Activated naive CD4-positive, alpha-beta T cell treated with anti-CD3 and anti-CD28 coated beads, Interleukin-2, amount 50 U/mL, for 72 hours (primary cell): Measurements from ENCODE around the gene CTTN. TPM values are rescaled to one million over a fixed set of nuclear protein-coding genes. Genes with fewer than 3 reads are reported as not detected.
A peak's percentile ranks its signal among the peaks of the same experiment; 100 is the strongest.

Experiments
- ATAC-seq, 2 donors: fragments of 150-1000 bp; cut with Tn5 transposase; 2 replicates each; pipeline ENCODE4 v1.10.0; 2021; ENCODE audit warnings: mild to moderate bottlenecking in 2 of 2, moderate library complexity in 2 of 2
- DNase-seq, 2 donors: peaks; one replicate each; pipeline ENCODE4 v3.0.0; 2021 to 2022; ENCODE audit warnings: low spot score in 2 of 2
- H3K27ac Mint-ChIP-seq, 2 donors: one replicate each; pipeline ENCODE4 v1.8.0; 2022; ENCODE audit warnings: mild to moderate bottlenecking in 2 of 2, mixed read lengths in 2 of 2
- H3K36me3 Mint-ChIP-seq, 2 donors: one replicate each; pipeline ENCODE4 v1.8.0; 2022; ENCODE audit warnings: mixed read lengths in 2 of 2
- H3K9me3 Mint-ChIP-seq, 2 donors: one replicate each; pipeline ENCODE4 v1.8.0; 2022; ENCODE audit warnings: mixed read lengths in 2 of 2
- total RNA-seq, 2 donors: library from RNA; stranded (reverse); gene quantifications; one replicate each; pipeline ENCODE4 v1.2.3, GENCODE V29; 2022

The CTTN gene
- total RNA-seq, 2 donors from 2014 or later, result 9.7 to 45.1 TPM

GRCh38 chr11:70429428-70429705 is 31.0 kb downstream of the CTTN start:
- no peak overlapping the region for H3K27ac Mint-ChIP-seq
- ATAC-seq, result no peak

DNA sequence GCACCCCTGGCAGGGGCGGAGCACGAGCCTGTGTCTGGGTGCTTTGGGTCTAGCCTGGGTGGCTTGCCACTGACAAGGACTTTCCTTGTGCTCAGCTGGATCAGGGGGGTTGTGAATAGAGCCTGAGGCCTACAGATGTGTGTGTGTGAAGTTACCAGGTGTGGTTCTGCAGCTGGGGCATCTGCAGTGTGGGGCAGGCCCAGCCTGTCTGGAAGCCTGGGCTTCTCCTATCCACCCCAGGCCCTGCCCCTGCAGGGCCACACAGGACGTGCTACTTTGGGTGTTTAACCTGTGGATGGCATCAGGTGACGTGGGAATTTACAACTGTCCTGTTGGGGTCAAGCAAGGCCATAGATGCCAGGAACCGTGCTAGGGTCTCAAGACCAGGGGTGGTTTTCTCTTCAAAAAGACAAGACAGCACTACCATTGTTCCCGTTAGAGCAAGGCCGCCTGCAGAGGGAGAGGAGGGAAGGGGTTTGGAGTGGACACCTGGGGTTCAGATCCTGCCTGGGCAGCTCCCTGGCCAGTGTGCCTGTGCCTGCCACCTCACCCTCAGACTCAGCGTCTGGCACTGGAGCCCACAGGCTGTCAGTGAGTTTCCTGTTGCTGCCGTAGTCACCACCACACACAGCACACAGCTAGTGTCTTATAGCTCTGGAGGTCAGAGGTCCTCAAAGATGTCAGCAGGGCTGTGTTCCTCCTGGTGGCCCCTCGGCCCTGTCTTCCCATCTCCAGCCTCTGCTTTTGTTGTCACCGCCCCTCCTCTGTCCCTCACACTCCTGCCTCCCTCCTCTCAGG is 31.6 kb downstream of the CTTN start:
- ATAC-seq (peak in 1 of 2 donors; percentile 18), DNase-seq (no peak)
- Mint-ChIP-seq H3K27ac (peak overlapping the region in 1 of 2 donors; percentile 14), H3K9me3 (no peaks in the 10 kb centered on the region), H3K36me3 (peaks cover 6 to 10% of the 10 kb centered on the region in 2 donors)

More at GRCh38 chr11:70429428-70429705, 31.0 kb downstream of the CTTN start:
- Mint-ChIP-seq H3K9me3 (no peaks in the 10 kb centered on the region), H3K36me3 (peaks cover 6 to 10% of the 10 kb centered on the region in 2 donors)
- no peak for DNase-seq

GRCh38 chr11:70430671-70431574 is 32.6 kb downstream of the CTTN start:
- ATAC-seq (no peak), DNase-seq (no peak)
- no peaks in the 10 kb centered on the region for H3K9me3 Mint-ChIP-seq
- peaks cover under 1 to 5% of the 10 kb centered on the region in 2 donors for H3K36me3 Mint-ChIP-seq
- no peak overlapping the region for H3K27ac Mint-ChIP-seq

DNA sequence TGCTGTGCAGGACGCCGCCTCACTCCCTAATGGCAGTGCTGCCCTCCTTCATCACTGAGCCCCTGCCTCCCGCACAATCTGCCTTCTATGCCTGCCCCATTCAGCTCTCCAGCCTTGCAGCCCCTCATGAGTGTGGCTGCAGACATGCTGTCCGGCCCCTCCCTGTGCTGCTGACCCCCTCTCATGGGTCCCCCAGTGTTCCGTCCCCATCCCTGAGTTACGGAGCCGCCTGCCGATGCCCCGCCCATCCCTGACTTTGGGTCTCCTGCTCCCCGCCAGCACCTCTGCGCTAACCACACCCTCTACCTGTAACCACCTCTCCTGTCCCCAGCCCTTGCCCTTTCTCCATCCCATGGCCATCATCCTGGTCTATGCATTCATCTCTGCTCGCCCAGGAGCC is 33.3 kb downstream of the CTTN start:
- Mint-ChIP-seq H3K27ac (no peak overlapping the region), H3K36me3 (peaks cover 0 to 7% of the 10 kb centered on the region in 2 donors), H3K9me3 (no peaks in the 10 kb centered on the region)
- ATAC-seq (no peak), DNase-seq (no peak)

DNA sequence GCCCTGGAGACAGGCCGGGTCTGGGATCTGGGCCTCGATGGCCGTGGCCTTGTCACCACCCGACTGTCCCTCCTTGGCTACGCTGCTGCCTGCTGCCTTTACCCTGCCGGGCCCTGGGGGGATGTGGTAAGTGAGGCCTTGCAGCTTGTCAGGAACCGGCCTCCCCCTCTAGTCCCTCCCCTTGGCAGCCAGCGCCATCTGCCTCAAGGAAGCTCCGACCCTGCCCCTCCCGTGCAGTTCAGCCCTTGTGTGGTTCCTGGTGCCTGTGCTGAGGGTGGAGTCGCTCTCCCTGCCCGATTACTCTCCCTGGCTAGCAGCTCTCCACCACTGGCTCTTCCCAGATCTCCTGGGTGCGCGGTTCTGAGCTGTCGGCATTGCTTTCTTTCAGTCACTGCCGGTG is 33.7 kb downstream of the CTTN start:
- DNase-seq (no peak), ATAC-seq (no peak)
- H3K9me3 Mint-ChIP-seq, result no peaks in the 10 kb centered on the region

GRCh38 chr11:70432580-70432979 is 34.3 kb downstream of the CTTN start:
- Mint-ChIP-seq H3K27ac (no peak overlapping the region), H3K9me3 (no peaks in the 10 kb centered on the region), H3K36me3 (peaks cover 0 to 7% of the 10 kb centered on the region in 2 donors)
- DNase-seq (no peak), ATAC-seq (no peak)

More for the DNA sequence above, 33.7 kb downstream of the CTTN start:
- Mint-ChIP-seq H3K27ac (no peak overlapping the region), H3K36me3 (peaks cover 0 to 7% of the 10 kb centered on the region in 2 donors)

- ATAC-seq (no peak), DNase-seq (no peak)
- no peaks in the 10 kb centered on the region for H3K9me3 Mint-ChIP-seq
- no peak overlapping the region for H3K27ac Mint-ChIP-seq
- peaks cover 0 to 7% of the 10 kb centered on the region in 2 donors for H3K36me3 Mint-ChIP-seq
Observed at GRCh38 chr11:70433038-70433437, 34.7 kb downstream of the CTTN start.

DNA sequence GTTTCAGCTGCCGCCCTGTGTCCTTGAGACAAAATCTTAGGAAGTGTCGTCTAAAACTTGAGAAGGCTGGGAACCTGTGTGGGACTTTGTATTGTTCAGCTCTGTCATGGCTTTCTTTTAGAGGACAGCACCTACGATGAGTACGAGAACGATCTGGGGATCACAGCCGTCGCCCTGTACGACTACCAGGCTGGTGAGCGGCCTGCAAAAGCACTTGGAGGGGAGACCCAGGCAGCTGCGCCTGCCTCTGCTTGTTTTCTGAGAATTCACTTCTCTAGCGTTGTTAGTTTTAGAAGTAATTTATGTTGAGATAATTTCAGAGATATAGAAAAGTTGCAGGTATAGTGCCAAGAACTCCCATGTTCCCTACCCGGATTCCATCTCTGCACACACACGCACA is 35.2 kb downstream of the CTTN start:
- ATAC-seq, result no peak
- DNase-seq, result no peak
- Mint-ChIP-seq H3K36me3 (peaks cover 0 to 7% of the 10 kb centered on the region in 2 donors), H3K27ac (no peak overlapping the region), H3K9me3 (no peaks in the 10 kb centered on the region)

DNA sequence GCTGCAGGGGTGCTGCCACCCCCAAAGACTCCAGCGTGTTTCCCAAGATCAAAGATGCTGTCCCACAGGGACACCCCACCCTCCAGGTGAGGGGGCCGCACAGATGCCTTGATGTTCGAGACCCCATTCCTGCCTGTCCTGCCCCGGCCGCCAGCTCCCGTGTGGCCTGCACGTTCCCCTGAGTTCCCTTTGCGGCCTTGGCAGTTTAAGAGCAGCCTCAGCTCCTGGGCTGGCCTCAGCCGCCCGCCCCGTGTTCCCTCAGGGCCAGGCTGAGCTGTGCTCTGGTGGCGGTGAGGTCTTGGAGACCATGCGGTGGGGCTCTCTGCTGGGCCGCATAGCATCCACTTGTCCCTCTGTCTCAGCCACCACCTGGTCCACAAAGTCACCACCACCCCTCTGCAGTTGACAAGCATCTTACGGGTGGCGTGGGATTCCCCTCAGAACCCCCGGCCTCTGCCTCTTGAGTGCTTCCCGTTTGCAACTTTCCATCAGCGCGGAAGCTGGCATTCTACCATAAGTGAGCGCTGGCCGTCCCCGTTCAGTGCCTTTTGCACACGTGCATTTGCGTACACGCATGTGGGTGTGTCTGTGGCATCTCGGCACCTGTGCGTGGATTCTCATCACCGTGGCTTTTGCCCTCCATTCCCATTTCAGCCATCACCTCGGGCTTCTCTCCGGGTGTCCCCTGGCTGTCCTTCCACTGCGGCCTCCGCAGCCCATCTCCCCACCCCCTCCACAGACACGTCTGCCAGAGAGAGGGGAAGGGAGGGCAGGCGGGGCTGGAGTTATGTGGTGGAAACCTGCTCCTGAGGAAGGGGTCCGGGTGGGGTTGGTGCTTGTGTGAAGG is 35.9 kb downstream of the CTTN start:
- Mint-ChIP-seq H3K27ac (no peak overlapping the region), H3K36me3 (peaks cover 0 to 7% of the 10 kb centered on the region in 2 donors), H3K9me3 (no peaks in the 10 kb centered on the region)
- DNase-seq (no peak), ATAC-seq (no peak)

- DNase-seq, result no peak
- Mint-ChIP-seq H3K36me3 (peaks cover 0 to 7% of the 10 kb centered on the region in 2 donors), H3K9me3 (no peaks in the 10 kb centered on the region), H3K27ac (no peak overlapping the region)
- ATAC-seq, result no peak
Observed at GRCh38 chr11:70434813-70435278, 36.5 kb downstream of the CTTN start.

DNA sequence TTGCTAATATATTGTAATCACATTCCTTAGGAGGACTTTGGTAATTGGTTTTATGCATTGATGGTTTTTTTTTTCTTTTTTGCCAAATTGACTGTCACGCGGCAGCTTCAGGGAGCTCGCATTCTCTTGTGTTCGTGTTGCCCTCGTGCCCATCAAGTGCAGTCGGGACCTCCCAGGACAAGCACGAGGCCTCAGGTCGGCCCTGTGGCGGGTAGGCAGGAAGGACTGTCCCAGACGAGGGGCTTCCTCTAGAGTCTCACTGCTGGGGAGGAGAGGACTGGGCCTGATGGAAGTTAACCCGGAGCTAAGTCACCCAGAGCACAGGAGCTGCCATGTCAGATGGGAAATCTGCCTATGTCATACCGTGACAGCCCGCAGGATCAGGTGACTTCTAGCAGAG is 37.0 kb downstream of the CTTN start:
- no peaks in the 10 kb centered on the region for H3K9me3 Mint-ChIP-seq
- ATAC-seq, result no peak
- peaks cover 0 to 7% of the 10 kb centered on the region in 2 donors for H3K36me3 Mint-ChIP-seq

GRCh38 chr11:70435765-70436500 is 37.6 kb downstream of the CTTN start:
- ATAC-seq (no peak), DNase-seq (no peak)
- Mint-ChIP-seq H3K36me3 (peaks cover 0 to 7% of the 10 kb centered on the region in 2 donors), H3K27ac (no peak overlapping the region), H3K9me3 (no peaks in the 10 kb centered on the region)

More for the DNA sequence above, 37.0 kb downstream of the CTTN start:
- H3K27ac Mint-ChIP-seq, result no peak overlapping the region
- no peak for DNase-seq

DNA sequence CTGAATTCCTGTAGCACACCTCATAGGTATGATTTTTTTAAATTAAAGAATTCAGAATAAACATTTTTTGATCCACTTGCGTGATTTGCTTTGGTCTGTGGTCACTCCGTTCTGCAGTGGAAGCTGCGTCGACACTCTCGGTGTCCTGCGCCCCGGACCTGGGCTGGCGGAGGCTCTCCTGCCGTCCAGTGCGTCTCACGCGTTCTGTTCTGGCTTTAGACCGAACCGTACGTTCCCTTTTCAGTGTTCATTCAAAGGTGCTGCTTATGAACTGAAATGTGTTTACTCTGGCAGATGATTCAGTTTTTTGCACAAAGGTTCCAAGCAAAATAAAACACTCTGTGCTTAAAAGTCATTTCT is 38.2 kb downstream of the CTTN start:
- DNase-seq (no peak), ATAC-seq (no peak)
- Mint-ChIP-seq H3K9me3 (no peaks in the 10 kb centered on the region), H3K36me3 (peaks cover 0 to 7% of the 10 kb centered on the region in 2 donors), H3K27ac (no peak overlapping the region)

- DNase-seq (no peak), ATAC-seq (no peak)
- H3K36me3 Mint-ChIP-seq, result peaks cover 0 to 7% of the 10 kb centered on the region in 2 donors
- no peak overlapping the region for H3K27ac Mint-ChIP-seq
- H3K9me3 Mint-ChIP-seq, result no peaks in the 10 kb centered on the region
Observed at GRCh38 chr11:70437111-70437784, 38.9 kb downstream of the CTTN start.

- no peaks in the 10 kb centered on the region for H3K9me3 Mint-ChIP-seq
- H3K27ac Mint-ChIP-seq, result no peak overlapping the region
- DNase-seq (no peak), ATAC-seq (no peak)
- H3K36me3 Mint-ChIP-seq, result peaks cover 0 to 7% of the 10 kb centered on the region in 2 donors
Observed at GRCh38 chr11:70440206-70440605, 41.9 kb downstream of the CTTN start.

GRCh38 chr11:70443773-70444030 is 45.4 kb downstream of the CTTN start:
- Mint-ChIP-seq H3K27ac (no peak overlapping the region), H3K9me3 (peaks cover 5 to 11% of the 10 kb centered on the region in 2 donors), H3K36me3 (peaks cover 5% of the 10 kb centered on the region in 2 donors)
- DNase-seq (no peak), ATAC-seq (no peak)
